SJSA1 (cell line): Measurements from ENCODE around the gene LSM12. TPM values are rescaled to one million over a fixed set of nuclear protein-coding genes. Genes with fewer than 3 reads are reported as not detected.
"Not testable (repeated sequence)": the region's sequence is repeated elsewhere in the genome, so short reads cannot be mapped to it uniquely, and the experiment has no call there.

Experiments used
- DNase-seq, 2 experiments: peaks; one replicate each; pipeline ENCODE4 v3.0.0-alpha.2; 2015 to 2020; ENCODE audit warnings: low spot score in 2 of 2, low read depth in 1 of 2
- H3K27ac ChIP-seq: fragments of 250-450 bp; sonication (Bioruptor Pico); 2 replicates; pipeline ENCODE4 v1.5.1; 2020; ENCODE audit warnings: mild to moderate bottlenecking, moderate library complexity
- H3K27me3 ChIP-seq: fragments of 250-450 bp; sonication (Bioruptor Pico); replicated peaks from 2 replicates; pipeline ENCODE4 v1.5.1; 2020; ENCODE audit warnings: mild to moderate bottlenecking, moderate library complexity
- H3K36me3 ChIP-seq: fragments of 250-450 bp; sonication (Bioruptor Pico); 2 replicates; pipeline ENCODE4 v1.5.1; 2020; ENCODE audit warnings: mild to moderate bottlenecking
- H3K4me1 ChIP-seq: fragments of 250-450 bp; sonication (Bioruptor Pico); replicated peaks from 2 replicates; pipeline ENCODE4 v1.6.1; 2021; ENCODE audit warnings: mild to moderate bottlenecking
- H3K4me3 ChIP-seq: fragments of 250-450 bp; sonication (Bioruptor Pico); 2 replicates; pipeline ENCODE4 v1.5.1; 2020; ENCODE audit warnings: mild to moderate bottlenecking
- H3K9me3 ChIP-seq: fragments of 250-450 bp; sonication (Bioruptor Pico); replicated peaks from 2 replicates; pipeline ENCODE4 v1.5.1; 2020; ENCODE audit warnings: mild to moderate bottlenecking
- total RNA-seq: library from RNA; depleted of rRNA; stranded (reverse); fragments of >200 nt; shearing (Covaris generic); gene quantifications from 2 replicates; pipeline ENCODE4 v1.2.3, GENCODE V29; 2014

LSM12 gene
- total RNA-seq, 1 experiment from 2014 or later = 69.7 TPM

DNA sequence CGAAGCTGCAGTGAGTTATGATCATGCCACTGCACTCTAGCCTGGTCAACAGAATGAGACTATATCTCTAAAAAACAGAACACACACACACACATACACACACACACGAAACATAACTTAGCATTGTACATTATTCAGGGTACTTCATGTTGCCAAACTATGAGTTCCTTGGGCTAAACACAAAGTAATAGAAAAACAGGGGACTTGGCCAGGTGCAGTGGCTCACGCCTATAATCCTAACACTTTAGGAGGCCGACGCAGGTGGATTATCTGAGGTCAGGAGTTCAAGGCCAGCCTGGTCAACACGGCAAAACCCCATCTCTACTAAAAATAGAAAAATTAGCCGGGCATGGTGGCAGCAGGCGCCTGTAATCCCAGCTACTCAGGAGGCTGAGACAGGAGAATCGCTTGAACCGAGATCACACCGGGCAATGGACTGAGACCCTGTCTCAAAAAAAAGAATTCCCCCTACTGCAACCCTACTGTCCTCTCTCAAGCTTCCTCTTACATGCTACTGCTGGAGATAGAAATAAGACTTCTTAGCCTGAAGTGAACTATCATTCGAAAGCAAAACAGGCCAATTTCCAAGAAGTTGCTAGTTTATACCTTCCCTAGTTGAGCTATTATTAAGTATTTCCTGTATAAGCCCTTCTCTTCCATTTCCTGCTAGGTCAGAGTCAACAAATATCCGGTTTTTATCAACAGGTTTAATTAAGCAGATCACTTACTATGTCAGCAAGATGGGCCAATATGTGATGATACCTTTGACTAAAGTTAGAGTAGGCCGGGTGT lies 7.2 kb downstream of the LSM12 start:
- Histone ChIP-seq H3K9me3 (no peaks in the 10 kb centered on the region), H3K4me3 (no peak overlapping the region), H3K36me3 (peaks cover 95% of the 10 kb centered on the region), H3K4me1 (no peaks in the 10 kb centered on the region), H3K27me3 (no peaks in the 10 kb centered on the region), H3K27ac (no peak overlapping the region)
- no peak for DNase-seq

GRCh38 chr17:44053125-44053872 lies 13.2 kb downstream of the LSM12 start:
- Histone ChIP-seq H3K27me3 (no peaks in the 10 kb centered on the region; the same call in 1 of the 2 replicates), H3K4me3 (no peak overlapping the region), H3K4me1 (no peaks in the 10 kb centered on the region), H3K36me3 (peaks cover 94% of the 10 kb centered on the region), H3K9me3 (no peaks in the 10 kb centered on the region), H3K27ac (no peak overlapping the region)
- no peak for DNase-seq

- Histone ChIP-seq H3K4me3 (no peak overlapping the region), H3K27me3 (no peaks in the 10 kb centered on the region; the same call in 1 of the 2 replicates), H3K36me3 (peaks cover 92% of the 10 kb centered on the region), H3K4me1 (peaks cover 5% of the 10 kb centered on the region), H3K9me3 (no peaks in the 10 kb centered on the region), H3K27ac (no peak overlapping the region)
- DNase-seq = no peak
Observed at GRCh38 chr17:44049294-44050060, 17.0 kb downstream of the LSM12 start.

DNA sequence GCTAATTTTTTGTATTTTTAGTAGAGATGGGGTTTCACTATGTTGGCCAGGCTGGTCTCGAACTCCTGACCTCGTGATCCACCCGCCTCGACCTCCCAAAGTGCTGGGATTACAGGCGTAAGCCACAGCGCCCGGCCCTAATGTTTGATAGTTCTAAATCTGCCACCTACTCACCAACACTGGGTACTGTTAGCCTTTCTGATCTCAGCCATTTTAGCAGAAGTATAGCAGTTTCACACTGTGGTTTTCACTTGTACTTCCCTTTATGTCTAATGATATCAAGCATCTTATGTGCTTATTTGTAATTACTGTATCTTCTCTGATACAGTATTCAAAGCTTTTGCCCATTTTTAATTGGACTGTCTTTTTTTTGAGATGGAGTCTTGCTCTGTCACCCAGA lies 19.6 kb downstream of the LSM12 start:
- Histone ChIP-seq H3K4me1 (peaks cover 22% of the 10 kb centered on the region), H3K36me3 (peaks cover 86% of the 10 kb centered on the region)
- not testable (repeated sequence) for H3K27me3 ChIP-seq, H3K27ac ChIP-seq, DNase-seq, H3K9me3 ChIP-seq, H3K4me3 ChIP-seq

- peaks cover 80% of the 10 kb centered on the region for H3K36me3 ChIP-seq
- H3K27me3 ChIP-seq = no peaks in the 10 kb centered on the region; the same call in 1 of the 2 replicates
- DNase-seq = no peak
- no peak overlapping the region for H3K27ac ChIP-seq
- H3K4me3 ChIP-seq = no peak overlapping the region
- H3K4me1 ChIP-seq = peaks cover 22% of the 10 kb centered on the region
- H3K9me3 ChIP-seq = no peaks in the 10 kb centered on the region
Observed at GRCh38 chr17:44045486-44045885, 21.0 kb downstream of the LSM12 start.

DNA sequence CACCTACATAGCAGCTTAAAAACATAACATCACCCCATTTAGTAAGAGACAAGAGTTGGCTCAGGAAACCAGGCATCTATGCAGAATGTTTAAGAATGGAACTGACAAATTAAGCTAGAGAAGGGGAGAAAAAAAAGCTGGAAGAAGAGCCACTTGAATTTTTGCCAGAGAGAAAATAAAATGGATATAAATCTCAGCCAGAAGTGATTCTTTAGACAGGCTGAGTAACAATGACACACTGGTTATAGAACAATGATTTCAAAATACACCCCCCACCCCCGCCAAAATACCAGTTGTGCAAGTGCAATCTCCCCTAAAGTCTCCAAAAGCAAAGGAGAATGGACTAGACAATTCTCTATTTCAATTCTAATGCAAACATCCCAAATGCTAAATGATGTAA lies 22.4 kb downstream of the LSM12 start:
- Histone ChIP-seq H3K9me3 (no peaks in the 10 kb centered on the region), H3K27me3 (no peaks in the 10 kb centered on the region; the same call in 1 of the 2 replicates), H3K4me3 (no peak overlapping the region), H3K36me3 (peaks cover 77% of the 10 kb centered on the region), H3K4me1 (peaks cover 25% of the 10 kb centered on the region), H3K27ac (peak overlapping the region; percentile 24; the same call in 1 of the 2 replicates)
- peak in 1 of 2 experiments; percentile 32 for DNase-seq

GRCh38 chr17:44043272-44043696 lies 23.2 kb downstream of the LSM12 start:
- DNase-seq = peak in 1 of 2 experiments; percentile 27
- no peak overlapping the region for H3K27ac ChIP-seq
- H3K27me3 ChIP-seq = no peaks in the 10 kb centered on the region
- H3K9me3 ChIP-seq = no peaks in the 10 kb centered on the region
- H3K36me3 ChIP-seq = peaks cover 77% of the 10 kb centered on the region
- peaks cover 25% of the 10 kb centered on the region for H3K4me1 ChIP-seq
- H3K4me3 ChIP-seq = no peak overlapping the region

DNA sequence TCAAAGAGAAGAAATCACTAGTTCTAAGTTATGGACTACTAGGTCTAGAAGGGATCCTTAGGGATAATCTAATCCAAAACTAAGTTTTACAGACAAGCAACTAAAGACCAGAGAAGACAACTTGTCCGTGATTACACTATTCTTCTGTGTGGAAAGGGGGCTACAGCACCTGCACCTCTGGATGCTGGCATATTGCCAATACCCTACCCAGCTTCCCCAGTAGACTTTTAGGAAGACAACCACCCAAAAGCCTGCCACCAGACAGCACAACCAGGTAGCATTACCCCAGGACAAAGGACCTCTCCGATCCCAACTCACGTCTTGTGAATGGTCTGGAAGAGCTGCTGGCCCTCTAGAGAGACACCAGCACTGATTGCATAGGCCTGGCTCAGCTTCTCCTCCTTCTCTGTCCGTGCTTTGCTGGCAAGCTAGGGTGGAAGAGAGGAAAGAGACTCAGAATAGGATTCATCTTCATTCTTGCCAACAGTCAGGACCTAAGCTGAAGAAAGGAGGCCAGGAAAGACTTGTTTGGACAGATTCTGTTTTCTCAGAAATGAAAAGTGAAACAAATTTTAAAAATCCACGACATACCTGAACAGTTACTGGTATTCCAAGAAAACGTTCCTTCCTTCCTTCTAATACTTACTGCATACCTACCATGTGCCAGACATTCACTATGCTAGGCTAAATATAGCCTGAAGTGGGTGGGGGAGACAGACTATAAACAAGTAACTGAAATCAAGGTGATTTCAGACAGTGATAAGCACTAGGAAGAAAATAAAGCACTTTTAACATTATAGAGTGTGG lies 26.4 kb downstream of the LSM12 start:
- no peak overlapping the region for H3K4me3 ChIP-seq
- no peak overlapping the region for H3K27ac ChIP-seq
- peaks cover 73% of the 10 kb centered on the region for H3K36me3 ChIP-seq
- no peaks in the 10 kb centered on the region for H3K27me3 ChIP-seq
- no peaks in the 10 kb centered on the region for H3K9me3 ChIP-seq
- peaks cover 25% of the 10 kb centered on the region for H3K4me1 ChIP-seq
- DNase-seq = no peak

- Histone ChIP-seq H3K27ac (no peak overlapping the region), H3K4me1 (peaks cover 11% of the 10 kb centered on the region), H3K9me3 (no peaks in the 10 kb centered on the region), H3K4me3 (no peak overlapping the region), H3K27me3 (no peaks in the 10 kb centered on the region), H3K36me3 (peaks cover 70% of the 10 kb centered on the region)
- no peak for DNase-seq
Observed at GRCh38 chr17:44038604-44039011, 27.9 kb downstream of the LSM12 start.

DNA sequence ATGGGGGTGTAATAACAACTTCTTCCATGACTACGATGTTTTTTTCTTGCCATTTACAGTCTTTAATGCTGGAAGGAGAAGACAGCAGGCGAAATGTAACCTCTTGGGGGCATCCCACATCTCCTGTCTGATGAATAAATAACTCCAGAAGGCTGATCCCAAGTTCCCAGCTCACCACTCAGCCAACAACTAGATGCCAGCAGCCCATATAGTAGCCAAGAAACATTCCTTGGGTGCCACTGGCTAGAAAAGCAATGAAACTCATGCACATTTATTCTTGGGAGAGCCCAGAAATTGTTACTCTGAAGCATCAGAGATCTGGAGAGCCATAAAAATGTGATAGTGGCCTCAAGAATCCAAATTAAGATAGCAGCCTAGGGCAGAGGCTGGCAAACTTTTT lies 29.0 kb downstream of the LSM12 start:
- Histone ChIP-seq H3K4me3 (no peak overlapping the region), H3K36me3 (peaks cover 73% of the 10 kb centered on the region), H3K27ac (no peak overlapping the region), H3K9me3 (no peaks in the 10 kb centered on the region), H3K27me3 (no peaks in the 10 kb centered on the region), H3K4me1 (peaks cover 3% of the 10 kb centered on the region; the same call in 1 of the 2 replicates)
- no peak for DNase-seq

GRCh38 chr17:44034688-44035087 lies 31.8 kb downstream of the LSM12 start:
- H3K9me3 ChIP-seq, DNase-seq: not testable (repeated sequence)
- peaks cover 82% of the 10 kb centered on the region for H3K36me3 ChIP-seq

GRCh38 chr17:44033861-44034408 lies 32.5 kb downstream of the LSM12 start:
- Histone ChIP-seq H3K27ac (no peak overlapping the region), H3K4me1 (no peaks in the 10 kb centered on the region), H3K36me3 (peaks cover 83% of the 10 kb centered on the region), H3K9me3 (no peaks in the 10 kb centered on the region), H3K27me3 (no peaks in the 10 kb centered on the region), H3K4me3 (no peak overlapping the region)
- no peak for DNase-seq

More at GRCh38 chr17:44034688-44035087, 31.8 kb downstream of the LSM12 start:
- H3K27me3 ChIP-seq, H3K4me3 ChIP-seq, H3K27ac ChIP-seq, H3K4me1 ChIP-seq: not testable (repeated sequence)

- no peaks in the 10 kb centered on the region for H3K27me3 ChIP-seq
- H3K4me1 ChIP-seq = no peaks in the 10 kb centered on the region
- H3K27ac ChIP-seq = no peak overlapping the region
- H3K36me3 ChIP-seq = peaks cover 66% of the 10 kb centered on the region
- no peak for DNase-seq
- no peak overlapping the region for H3K4me3 ChIP-seq
- H3K9me3 ChIP-seq = no peaks in the 10 kb centered on the region
Observed at GRCh38 chr17:44030482-44030881, 36.0 kb downstream of the LSM12 start.
